ENCODE data around the gene NEBL. TPM values are rescaled to one million over a fixed set of nuclear protein-coding genes. Genes with fewer than 3 reads are reported as not detected.

The NEBL gene
- total and polyA plus RNA-seq, 11 donors: 187 to 855 (median 579) TPM

- DNase-seq (no peak), ATAC-seq (no peak)
- 50 to 60% (median 53%) methylated on average over 2 of the region's 2 CpGs for WGBS, 4 donors
- Histone ChIP-seq H3K36me3 (no peaks in the 10 kb centered on the region), H3K27ac (no peak overlapping the region), H3K27me3 (no peaks in the 10 kb centered on the region), H3K9me3 (no peaks in the 10 kb centered on the region), H3K4me3 (no peak overlapping the region), H3K4me1 (no peaks in the 10 kb centered on the region)
- TF ChIP-seq POLR2A (IDR thresholded peaks at IDR 0.05): no peak
- no peak for TF ChIP-seq CTCF (IDR thresholded peaks at IDR 0.05)
- intact Hi-C loops (cut with DNase I): no loop called here
Observed at GRCh38 chr10:20933705-20934104, 36.6 kb upstream of the NEBL start.

GRCh38 chr10:20932606-20933126, 35.6 kb upstream of the NEBL start:
- Histone ChIP-seq H3K9me3 (no peaks in the 10 kb centered on the region), H3K36me3 (no peaks in the 10 kb centered on the region), H3K4me3 (no peak overlapping the region), H3K27ac (no peak overlapping the region), H3K4me1 (no peaks in the 10 kb centered on the region), H3K27me3 (no peaks in the 10 kb centered on the region)
- 92 to 97% (median 94%) methylated on average over 5 of the region's 5 CpGs for WGBS, 4 donors
- DNase-seq: no peak
- TF ChIP-seq CTCF (IDR thresholded peaks at IDR 0.05) (no peak), POLR2A (IDR thresholded peaks at IDR 0.05) (no peak)
- ATAC-seq: no peak
- intact Hi-C loops (cut with DNase I): no loop called here

DNA sequence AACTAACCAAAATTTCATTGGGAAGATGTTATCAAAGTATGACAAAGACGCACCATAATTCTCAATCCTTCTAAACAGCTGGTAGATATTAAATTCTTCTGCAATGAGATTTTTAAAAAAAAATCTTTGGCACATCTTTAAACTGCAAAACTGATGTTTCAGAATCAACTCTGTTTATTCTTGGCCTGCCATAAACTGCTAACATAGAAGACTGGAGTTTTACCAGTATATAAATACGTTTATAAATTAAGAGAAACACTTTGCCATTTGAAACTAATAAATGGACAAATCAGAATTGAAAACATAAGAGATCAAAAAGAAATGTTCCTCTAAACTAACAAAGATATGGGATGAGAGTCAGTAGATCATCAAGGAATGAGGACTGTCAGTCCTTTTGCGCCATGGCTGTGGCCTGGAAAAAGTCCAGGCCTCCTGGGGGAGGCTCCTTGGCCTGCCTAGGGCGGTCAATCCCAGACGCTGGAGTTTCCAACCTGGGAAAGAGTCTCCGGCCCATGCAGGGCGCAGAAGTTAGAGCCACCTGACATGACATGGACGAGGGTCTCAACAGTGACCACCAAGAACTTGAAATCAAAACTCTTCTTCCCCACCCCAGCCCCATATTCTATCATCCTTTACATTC, 34.2 kb upstream of the NEBL start:
- H3K9me3 ChIP-seq: no peaks in the 10 kb centered on the region
- intact Hi-C loops (cut with DNase I): no loop called here
- ATAC-seq (no peak), DNase-seq (no peak)
- H3K4me1 ChIP-seq: no peaks in the 10 kb centered on the region
- WGBS, 4 donors: 77 to 86% (median 81%) methylated on average over 8 of the region's 8 CpGs
- H3K27me3 ChIP-seq: no peaks in the 10 kb centered on the region
- TF ChIP-seq POLR2A (IDR thresholded peaks at IDR 0.05) (no peak), CTCF (IDR thresholded peaks at IDR 0.05) (no peak)
- no peak overlapping the region for H3K4me3 ChIP-seq
- no peak overlapping the region for H3K27ac ChIP-seq
- H3K36me3 ChIP-seq: no peaks in the 10 kb centered on the region

- ATAC-seq: no peak
- DNase-seq: no peak
- H3K36me3 ChIP-seq: no peaks in the 10 kb centered on the region
- no peak for TF ChIP-seq POLR2A (IDR thresholded peaks at IDR 0.05)
- TF ChIP-seq CTCF (IDR thresholded peaks at IDR 0.05): no peak
- intact Hi-C loops (cut with DNase I): loop anchor here in 1 of 10 donors (10.0 kb wide), 1 partner anchor 97 kb away; no protein-coding TSS in a partner anchor
- no peak overlapping the region for H3K4me3 ChIP-seq
- WGBS, 4 donors: 65 to 72% (median 69%) methylated on average over 2 of the region's 2 CpGs
- H3K4me1 ChIP-seq: no peaks in the 10 kb centered on the region
- no peaks in the 10 kb centered on the region for H3K27me3 ChIP-seq
- H3K27ac ChIP-seq: no peak overlapping the region
- H3K9me3 ChIP-seq: no peaks in the 10 kb centered on the region
Observed at GRCh38 chr10:20927456-20927855, 30.3 kb upstream of the NEBL start.
